Caco-2 (cell line): ENCODE data around the gene CDH13. TPM values are rescaled to one million over a fixed set of nuclear protein-coding genes. Genes with fewer than 3 reads are reported as not detected.

Experiments
- BruUV-seq: library from RNA; stranded (reverse); fragments of 400-500 nt; replicated peaks from 2 replicates; lab custom pipeline; 2021; lab: Mats Ljungman, UMichigan
- CTCF ChIA-PET: fragments of 300-600 bp; sonication (Branson Sonifier 250); formaldehyde crosslinking; loops from one replicate; lab custom pipeline; 2022; ENCODE audit warnings: antibody characterized with exemption; lab: Charles Lee
- POLR2A ChIA-PET: fragments of 300-600 bp; sonication (Branson Sonifier 250); formaldehyde crosslinking; loops from one replicate; lab custom pipeline; 2022; ENCODE audit warnings: antibody characterized with exemption; lab: Charles Lee
- DNase-seq, 2 experiments: peaks; one replicate each; pipeline versions ENCODE4 v3.0.0 to v3.0.0-alpha.2; 2020 to 2022
- H3K27me3 ChIP-seq: replicated peaks from 2 replicates; pipeline ENCODE4 v1.6.0; 2011; ENCODE audit warnings: low read length; ENCODE audit not compliant: control insufficient read depth, insufficient read depth
- H3K36me3 ChIP-seq: 2 replicates; pipeline ENCODE4 v1.5.1; 2011; ENCODE audit warnings: low read length; ENCODE audit not compliant: control insufficient read depth, insufficient read depth
- H3K4me1 ChIP-seq: fragments of 250-450 bp; sonication (Bioruptor Pico); 2 replicates; pipeline ENCODE4 v1.5.1; 2020; ENCODE audit warnings: mild to moderate bottlenecking
- H3K4me3 ChIP-seq: 2 replicates; pipeline ENCODE4 v1.5.1; 2011; ENCODE audit warnings: low read depth, mild to moderate bottlenecking, control low read depth, low read length
- H3K9me3 ChIP-seq: fragments of 250-450 bp; sonication (Bioruptor Pico); 2 replicates; pipeline ENCODE4 v1.5.1; 2020; ENCODE audit warnings: mild to moderate bottlenecking, moderate library complexity
- H3K27ac Mint-ChIP-seq: one replicate; pipeline ENCODE4 v1.8.0; 2022; ENCODE audit warnings: mixed read lengths; ENCODE audit not compliant: unreplicated experiment
- H3K27me3 Mint-ChIP-seq: one replicate; pipeline ENCODE4 v1.8.0; 2022; ENCODE audit warnings: mixed read lengths; ENCODE audit not compliant: insufficient read depth, unreplicated experiment
- H3K36me3 Mint-ChIP-seq: one replicate; pipeline ENCODE4 v1.8.0; 2022; ENCODE audit warnings: mild to moderate bottlenecking, mixed read lengths; ENCODE audit not compliant: insufficient read depth, unreplicated experiment
- H3K4me1 Mint-ChIP-seq: one replicate; pipeline ENCODE4 v1.8.0; 2022; ENCODE audit warnings: low read depth, mixed read lengths; ENCODE audit not compliant: unreplicated experiment
- H3K4me3 Mint-ChIP-seq: one replicate; pipeline ENCODE4 v1.8.0; 2022; ENCODE audit warnings: mild to moderate bottlenecking, moderate library complexity, mixed read lengths; ENCODE audit not compliant: unreplicated experiment
- H3K9me3 Mint-ChIP-seq: one replicate; pipeline ENCODE4 v1.8.0; 2022; ENCODE audit warnings: mixed read lengths; ENCODE audit not compliant: unreplicated experiment
- intact Hi-C: fragments of 100-400 bp; cut with micrococcal nuclease; formaldehyde crosslinking; loops from one replicate; pipeline ENCODE4 v1.10.0; 2022; ENCODE audit not compliant: unreplicated experiment
- total RNA-seq: library from RNA; stranded (reverse); gene quantifications from 2 replicates; pipeline ENCODE4 v1.2.3, GENCODE V29; 2022
- TF ChIP-seq, protein P1 (sequence below), 2 experiments: fragments of 200-600 bp in 1 of 2; IDR thresholded peaks; 1 replicate in 1 of 2; 2 replicates in 1 of 2; pipeline versions ENCODE4 v1.5.1 to v1.8.0; 2011 to 2022; ENCODE audit warnings: antibody characterized with exemption in 1 of 2, control low read depth in 1 of 2, inconsistent platforms in 1 of 2, low read depth in 1 of 2, low read length in 1 of 2, mild to moderate bottlenecking in 1 of 2, moderate library complexity in 1 of 2; ENCODE audit not compliant: insufficient read depth in 1 of 2, severe bottlenecking in 1 of 2, unreplicated experiment in 1 of 2

CDH13 gene
- total RNA-seq, 1 experiment from 2014 or later: 2.2 TPM

DNA sequence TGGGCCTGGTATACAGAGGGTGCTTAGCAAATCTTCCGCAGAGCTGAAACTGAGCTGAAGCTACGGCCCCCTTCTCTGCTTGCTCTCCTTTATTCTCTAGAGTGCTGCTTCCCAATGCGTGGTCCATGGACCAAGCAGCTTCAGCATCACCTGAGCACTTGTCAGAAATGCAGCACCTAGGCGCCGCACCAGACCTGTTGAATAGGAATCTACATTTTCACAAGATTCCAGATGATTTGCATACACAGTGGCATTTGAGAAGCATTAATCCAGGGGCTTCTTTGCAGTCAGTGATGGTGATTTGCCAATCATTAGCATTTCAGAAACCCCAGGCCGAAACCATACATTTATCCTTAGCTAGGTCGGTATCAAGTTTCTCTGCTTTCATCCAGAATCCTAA is 204.2 kb downstream of the CDH13 start:
- no TSS peak for BruUV-seq
- ChIA-PET CTCF (no interaction called here), POLR2A (no interaction called here)
- TF ChIP-seq, protein P1, sequence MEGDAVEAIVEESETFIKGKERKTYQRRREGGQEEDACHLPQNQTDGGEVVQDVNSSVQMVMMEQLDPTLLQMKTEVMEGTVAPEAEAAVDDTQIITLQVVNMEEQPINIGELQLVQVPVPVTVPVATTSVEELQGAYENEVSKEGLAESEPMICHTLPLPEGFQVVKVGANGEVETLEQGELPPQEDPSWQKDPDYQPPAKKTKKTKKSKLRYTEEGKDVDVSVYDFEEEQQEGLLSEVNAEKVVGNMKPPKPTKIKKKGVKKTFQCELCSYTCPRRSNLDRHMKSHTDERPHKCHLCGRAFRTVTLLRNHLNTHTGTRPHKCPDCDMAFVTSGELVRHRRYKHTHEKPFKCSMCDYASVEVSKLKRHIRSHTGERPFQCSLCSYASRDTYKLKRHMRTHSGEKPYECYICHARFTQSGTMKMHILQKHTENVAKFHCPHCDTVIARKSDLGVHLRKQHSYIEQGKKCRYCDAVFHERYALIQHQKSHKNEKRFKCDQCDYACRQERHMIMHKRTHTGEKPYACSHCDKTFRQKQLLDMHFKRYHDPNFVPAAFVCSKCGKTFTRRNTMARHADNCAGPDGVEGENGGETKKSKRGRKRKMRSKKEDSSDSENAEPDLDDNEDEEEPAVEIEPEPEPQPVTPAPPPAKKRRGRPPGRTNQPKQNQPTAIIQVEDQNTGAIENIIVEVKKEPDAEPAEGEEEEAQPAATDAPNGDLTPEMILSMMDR (IDR thresholded peaks at IDR 0.05; ENCODE audit: insufficient read depth in 1 of 2, low read depth in 1 of 2, low read length in 1 of 2, severe bottlenecking in 1 of 2, unreplicated experiment in 1 of 2): no peak
- Histone ChIP-seq H3K27me3 (no peaks in the 10 kb centered on the region), H3K36me3 (no peaks in the 10 kb centered on the region), H3K4me1 (no peaks in the 10 kb centered on the region), H3K4me3 (no peak overlapping the region), H3K9me3 (no peaks in the 10 kb centered on the region)
- peaks cover 2% of the 10 kb centered on the region for H3K27me3 Mint-ChIP-seq
- no peaks in the 10 kb centered on the region for H3K36me3 Mint-ChIP-seq
- H3K27ac Mint-ChIP-seq: no peak overlapping the region
- DNase-seq: no peak
- no peaks in the 10 kb centered on the region for H3K9me3 Mint-ChIP-seq
- intact Hi-C loops: no loop called here
- H3K4me3 Mint-ChIP-seq: no peak overlapping the region
- no peaks in the 10 kb centered on the region for H3K4me1 Mint-ChIP-seq

DNA sequence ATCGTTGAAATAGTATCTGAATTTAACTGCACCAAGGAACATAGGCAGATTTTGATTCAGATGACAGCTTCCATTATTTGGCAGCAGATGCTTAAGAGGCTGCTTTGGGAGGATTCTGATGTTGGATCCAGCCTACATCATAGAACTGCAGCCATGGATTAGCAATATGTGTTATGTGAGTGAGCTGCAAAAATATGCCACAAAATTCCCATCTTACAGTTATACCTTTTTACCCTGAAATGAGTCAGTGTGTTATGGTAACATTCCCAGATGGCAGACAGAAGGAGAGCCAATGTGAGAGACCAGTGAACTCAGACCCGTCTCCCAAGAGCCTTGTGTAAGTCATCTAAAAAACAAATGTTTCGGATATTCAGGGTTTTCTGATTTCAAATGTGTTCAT is 206.1 kb downstream of the CDH13 start:
- ChIA-PET POLR2A (no interaction called here), CTCF (no interaction called here)
- Histone ChIP-seq H3K9me3 (no peaks in the 10 kb centered on the region), H3K4me3 (no peak overlapping the region), H3K4me1 (no peaks in the 10 kb centered on the region), H3K36me3 (no peaks in the 10 kb centered on the region), H3K27me3 (no peaks in the 10 kb centered on the region)
- Mint-ChIP-seq H3K27me3 (peaks cover 2% of the 10 kb centered on the region), H3K36me3 (no peaks in the 10 kb centered on the region), H3K4me1 (no peaks in the 10 kb centered on the region), H3K9me3 (no peaks in the 10 kb centered on the region), H3K4me3 (no peak overlapping the region), H3K27ac (no peak overlapping the region)
- intact Hi-C loops: no loop called here
- BruUV-seq: no TSS peak
- TF ChIP-seq, protein P1 (IDR thresholded peaks at IDR 0.05; ENCODE audit: insufficient read depth in 1 of 2, low read depth in 1 of 2, low read length in 1 of 2, severe bottlenecking in 1 of 2, unreplicated experiment in 1 of 2): no peak
- DNase-seq: no peak

DNA sequence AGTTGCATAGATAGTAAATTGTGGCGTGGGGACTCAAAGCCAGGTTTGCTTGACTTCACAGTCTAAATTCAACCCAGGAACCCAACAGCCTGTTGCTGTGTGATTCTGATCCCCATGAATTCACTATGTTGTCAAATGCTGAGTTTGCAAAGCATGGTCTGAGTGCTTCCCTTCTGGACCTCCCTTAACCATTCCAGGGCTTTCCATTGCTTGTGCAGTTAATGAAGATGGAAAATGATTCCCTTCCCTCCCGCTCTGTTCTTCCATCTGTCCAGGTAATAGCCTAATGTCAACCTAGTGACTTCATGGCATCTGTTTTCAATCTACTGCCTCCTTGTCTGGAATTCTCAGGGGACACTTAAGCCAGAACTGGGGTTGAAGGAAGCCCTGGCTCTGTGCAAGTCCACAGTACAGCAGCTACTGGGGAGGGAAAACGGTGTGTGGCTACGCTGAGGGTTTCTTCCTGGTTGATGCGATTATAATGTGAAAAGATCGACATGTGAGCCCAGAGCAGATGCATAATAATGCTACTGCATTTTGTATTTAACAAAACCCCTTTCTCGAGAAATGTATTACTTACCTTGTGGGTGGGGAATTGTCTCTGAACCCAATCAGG is 206.7 kb downstream of the CDH13 start:
- CTCF ChIA-PET: no interaction called here
- Mint-ChIP-seq H3K27me3 (peaks cover 2% of the 10 kb centered on the region), H3K36me3 (no peaks in the 10 kb centered on the region), H3K4me1 (no peaks in the 10 kb centered on the region), H3K27ac (no peak overlapping the region), H3K4me3 (no peak overlapping the region), H3K9me3 (no peaks in the 10 kb centered on the region)
- TF ChIP-seq, protein P1 (IDR thresholded peaks at IDR 0.05; ENCODE audit: insufficient read depth in 1 of 2, low read depth in 1 of 2, low read length in 1 of 2, severe bottlenecking in 1 of 2, unreplicated experiment in 1 of 2): no peak
- no peaks in the 10 kb centered on the region for H3K4me1 ChIP-seq
- no peaks in the 10 kb centered on the region for H3K9me3 ChIP-seq
- POLR2A ChIA-PET: no interaction called here
- H3K4me3 ChIP-seq: no peak overlapping the region
- no TSS peak for BruUV-seq
- intact Hi-C loops: no loop called here
- no peaks in the 10 kb centered on the region for H3K27me3 ChIP-seq
- DNase-seq: no peak
- H3K36me3 ChIP-seq: no peaks in the 10 kb centered on the region
